ENCODE measurements around the gene UQCR11. TPM values are rescaled to one million over a fixed set of nuclear protein-coding genes. Genes with fewer than 3 reads are reported as not detected.

The UQCR11 gene
- total and polyA plus RNA-seq, 2 of the 8 experiments (the other 6 are each of a cell fraction or from before 2014, with no cell fraction given), result 162 to 171 TPM

DNA sequence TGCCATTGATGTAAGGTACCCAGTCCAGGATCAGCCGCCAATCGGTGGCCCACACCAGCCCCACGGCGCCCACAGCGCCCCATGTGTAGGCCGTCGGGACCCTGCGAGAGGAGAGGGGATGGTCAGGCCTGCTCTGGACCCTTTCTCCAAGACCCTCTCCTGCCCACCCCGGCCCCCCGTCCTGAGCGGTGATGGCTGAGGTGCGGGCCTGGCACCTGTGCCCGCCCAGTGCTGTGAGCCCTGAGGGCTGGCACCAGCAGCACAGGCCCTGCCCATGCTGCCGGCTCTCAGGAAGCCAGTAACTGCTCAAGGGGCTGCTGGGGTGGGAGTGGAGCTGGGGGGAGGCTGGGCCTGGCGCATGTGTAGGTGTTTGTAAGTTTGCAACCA is 5.8 kb downstream of the UQCR11 start:
- Histone ChIP-seq H3K56ac (replicated peaks; ENCODE audit: insufficient read length, low read depth, low read length) (no peak overlapping the region), H2BK20ac (ENCODE audit: low read length) (no peak overlapping the region), H3K4me2 (ENCODE audit: insufficient read depth in 1 of 2, low read depth in 2 of 2, low read length in 2 of 2) (no peak overlapping the region), H2AK5ac (ENCODE audit: low read depth, low read length) (no peak overlapping the region), H3K9ac (replicated peaks in 1 of 4; ENCODE audit: extremely low read depth in 1 of 4, low read depth in 3 of 4, low read length in 3 of 4) (no peak overlapping the region), H3K14ac (ENCODE audit: insufficient read length) (no peak overlapping the region), H2BK12ac (ENCODE audit: low read depth, low read length) (no peak overlapping the region), H3K27ac (ENCODE audit: low read depth, low read length) (no peak overlapping the region), H2BK15ac (ENCODE audit: low read length) (no peak overlapping the region), H2BK120ac (replicated peaks; ENCODE audit: low read depth, low read length) (no peak overlapping the region), H3K4me3 (ENCODE audit: extremely low read depth in 1 of 4, insufficient read depth in 2 of 4, low read depth in 3 of 4, low read length in 4 of 4) (no peak overlapping the region), H3K36me3 (ENCODE audit: control insufficient read depth in 2 of 4, insufficient read depth in 4 of 4, low read length in 3 of 4) (peaks cover 10 to 27% (median 22%) of the 10 kb centered on the region in 4 experiments), H4K5ac (ENCODE audit: insufficient read length, low read depth, low read length) (no peak overlapping the region), H3K4ac (replicated peaks; ENCODE audit: insufficient read length, low read depth, low read length) (no peak overlapping the region), H3K18ac (ENCODE audit: extremely low read depth, low read length) (no peak overlapping the region), H3K27me3 (replicated peaks in 1 of 4; ENCODE audit: control insufficient read depth in 3 of 4, extremely low read depth in 1 of 4, insufficient read depth in 3 of 4, low read length in 3 of 4) (no peaks in the 10 kb centered on the region), H3K4me1 (replicated peaks in 1 of 4; ENCODE audit: control insufficient read depth in 3 of 4, insufficient read depth in 4 of 4, low read length in 3 of 4) (0 out of 7 replicates have a peak, but pooled peaks cover 0 to 2% (median 0%) of the 10 kb centered on the region in 4 experiments), H3K79me2 (ENCODE audit: control insufficient read depth in 1 of 2, insufficient read depth in 2 of 2, low read length in 2 of 2) (peaks cover under 1 to 37% of the 10 kb centered on the region in 2 experiments; a peak in 3 of 4 replicates), H3K23ac (ENCODE audit: insufficient read length) (no peak overlapping the region), H3K9me3 (ENCODE audit: insufficient read depth in 2 of 2, low read depth in 1 of 2, low read length in 1 of 2) (no peaks in the 10 kb centered on the region), H2AFZ (ENCODE audit: low read length) (no peak overlapping the region), H2BK5ac (ENCODE audit: low read depth, low read length) (no peak overlapping the region), H3K79me1 (ENCODE audit: low read depth, low read length) (peaks cover 16% of the 10 kb centered on the region), H4K8ac (ENCODE audit: extremely low read depth, insufficient read depth, low read length) (no peak overlapping the region; the same call in 1 of the 2 replicates), H4K91ac (replicated peaks; ENCODE audit: insufficient read length, low read length) (no peak overlapping the region), H4K20me1 (replicated peaks in 1 of 2; ENCODE audit: control insufficient read depth in 1 of 2, insufficient read depth in 2 of 2, low read length in 2 of 2) (peaks cover 11 to 25% of the 10 kb centered on the region in 2 experiments), H3K23me2 (ENCODE audit: low read depth, low read length) (no peaks in the 10 kb centered on the region)
- TF ChIP-seq YY1 (IDR thresholded peaks at IDR 0.05; ENCODE audit: low read depth, low read length) (no peak), POU5F1 (IDR thresholded peaks at IDR 0.05; ENCODE audit: low read depth, low read length) (no peak), TAF7 (optimal IDR thresholded peaks at IDR 0.05; ENCODE audit: borderline replicate concordance, low read depth, low read length) (no peak), SIN3A (conservative IDR thresholded peaks at IDR 0.05 in 1 of 2, IDR thresholded peaks at IDR 0.05 in 1 of 2; ENCODE audit: low read depth in 1 of 2, low read length in 2 of 2) (no peak), BACH1 (IDR thresholded peaks at IDR 0.05; ENCODE audit: low read length) (no peak), HDAC6 (IDR thresholded peaks at IDR 0.05; ENCODE audit: low read depth, low read length) (no peak), FOSL1 (IDR thresholded peaks at IDR 0.05; ENCODE audit: insufficient read depth, low read depth, low read length) (no peak), ASH2L (IDR thresholded peaks at IDR 0.05; ENCODE audit: low read length) (no peak), RAD21 (IDR thresholded peaks at IDR 0.05 in 1 of 2, conservative IDR thresholded peaks at IDR 0.05 in 1 of 2; ENCODE audit: low read depth in 2 of 2, low read length in 2 of 2) (no peak), MAX (IDR thresholded peaks at IDR 0.05) (no peak), SP4 (IDR thresholded peaks at IDR 0.05; ENCODE audit: low read length) (no peak), KDM1A (IDR thresholded peaks at IDR 0.05; ENCODE audit: borderline replicate concordance, low read length) (no peak), TEAD4 (IDR thresholded peaks at IDR 0.05; ENCODE audit: low read depth, low read length) (no peak), SRF (IDR thresholded peaks at IDR 0.05; ENCODE audit: low read depth, low read length) (no peak)
- POLR2A ChIA-PET (ENCODE audit: partially characterized antibody), result interaction anchor here (0.6 to 1.4 kb wide), 2 partner anchors 9 to 11 kb away, joined by 3 to 5 read pairs; no protein-coding TSS in a partner anchor
- no peak for DNase-seq (ENCODE audit: low read depth in 1 of 2, low spot score in 2 of 2)
- CTCF ChIA-PET (ENCODE audit: partially characterized antibody), result interaction anchor here (0.7 to 1.9 kb wide), 4 partner anchors 8 to 53 kb away, joined by 3 to 6 read pairs (median 4); no protein-coding TSS in a partner anchor
- WGBS, 2 experiments (ENCODE audit: extremely low coverage in 1 of 2, insufficient coverage in 1 of 2, insufficient read length in 1 of 2, insufficient replicate concordance in 2 of 2, low coverage in 1 of 2, low lambda C conversion rate in 2 of 2, missing lambda C conversion rate in 1 of 2), result 70% methylated on average over 2 of the region's 15 CpGs; no CpG with 5 or more reads in 1 of the 2 experiments
- FAIRE-seq, result no peak
